HG03108 (cell line): ENCODE measurements around the gene ANKRD34C.

Experiments used
- ATAC-seq: cut with Tn5 transposase; IDR thresholded peaks from one replicate; pipeline ENCODE4 v1.9.1; 2021; ENCODE audit warnings: moderate library complexity; ENCODE audit not compliant: unreplicated experiment

The ANKRD34C gene

DNA sequence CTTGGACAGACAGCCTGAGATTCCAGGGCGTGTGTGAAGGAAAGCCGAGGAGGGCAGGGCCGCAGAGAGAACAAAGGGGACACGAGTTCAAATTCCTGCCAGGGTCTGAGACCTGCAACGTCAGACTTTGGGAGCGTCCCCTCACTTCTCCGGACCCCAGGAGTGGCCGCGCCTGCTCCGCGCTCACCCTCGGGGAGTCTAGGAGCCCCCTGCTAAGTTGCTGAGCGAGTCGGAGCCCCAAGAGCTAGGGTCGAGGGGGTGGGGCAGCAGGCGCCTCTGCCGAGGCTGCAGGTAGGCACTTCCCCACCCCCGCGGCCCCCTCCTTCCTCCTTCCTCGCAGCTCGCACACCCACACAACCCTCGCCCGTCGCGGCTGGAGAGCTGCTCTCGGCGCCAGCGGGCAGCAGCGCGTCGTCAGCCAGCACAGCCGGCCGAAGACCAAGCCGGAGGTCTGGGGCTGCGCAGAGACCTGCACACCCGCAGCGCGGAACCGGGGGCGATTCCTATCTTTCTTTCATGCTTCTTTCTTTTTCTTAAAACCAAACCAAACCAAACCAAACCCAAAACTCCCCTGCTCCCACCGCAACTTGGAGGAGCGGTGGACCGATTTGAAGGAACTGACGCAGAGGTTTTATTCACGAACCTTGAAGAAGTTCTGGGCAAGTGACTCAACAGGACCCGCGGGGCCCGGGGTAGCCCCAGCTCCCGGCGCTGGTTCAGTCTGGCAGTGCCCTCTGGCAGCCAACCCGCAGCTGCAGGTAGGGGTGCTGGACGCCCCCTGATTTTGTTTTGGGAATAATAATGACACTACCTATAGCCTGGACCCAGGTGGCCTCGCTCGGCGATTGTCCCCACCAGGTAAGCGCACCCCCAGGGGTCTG, at the start of gene ANKRD34C:
Gene ANKRD34C (plus strand): TSS at position 352 of the 881 bp plus-strand sequence. CDS start 10,563 bp downstream, outside the sequence.
- ATAC-seq = no peak

DNA sequence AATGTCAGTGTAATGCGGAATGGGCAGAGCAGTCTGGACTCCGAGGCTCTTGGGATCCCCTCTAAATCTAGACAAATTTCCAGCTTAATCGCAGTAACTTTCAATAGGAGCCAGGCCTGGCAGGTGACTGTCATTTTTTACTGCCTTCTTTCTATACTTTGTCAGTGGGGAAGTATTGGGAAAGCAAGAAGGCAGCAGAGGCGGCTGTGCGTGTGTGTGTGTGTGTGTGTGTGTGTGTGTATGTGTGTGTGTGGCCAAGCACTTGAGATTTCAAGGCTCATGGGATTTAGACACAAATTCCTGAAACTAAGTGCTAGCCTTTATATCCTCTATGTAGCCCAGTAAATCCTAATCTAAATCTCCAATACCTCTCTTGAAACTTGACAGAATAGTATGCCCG, 49.3 kb upstream of the ANKRD34C start:
- no peak for ATAC-seq

DNA sequence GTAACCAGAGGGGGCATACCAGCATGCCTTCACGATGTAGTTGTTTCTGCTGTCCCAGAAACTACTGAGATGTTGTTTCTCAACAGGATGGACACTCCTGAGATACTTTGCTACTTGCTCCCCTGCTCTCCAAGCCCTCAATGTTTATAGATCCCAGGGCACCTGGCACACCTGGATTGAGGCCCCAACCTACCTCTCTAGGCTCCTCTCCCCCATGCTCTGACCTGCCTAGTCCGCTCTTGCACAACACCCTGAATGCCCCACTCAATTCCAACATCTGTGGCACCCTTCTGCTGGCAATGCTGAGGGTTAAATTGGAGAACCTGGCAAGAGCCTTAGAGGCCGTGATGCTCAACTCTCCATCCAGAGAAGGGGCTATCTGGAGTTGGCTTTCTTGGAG, 42.5 kb upstream of the ANKRD34C start:
- no peak for ATAC-seq

DNA sequence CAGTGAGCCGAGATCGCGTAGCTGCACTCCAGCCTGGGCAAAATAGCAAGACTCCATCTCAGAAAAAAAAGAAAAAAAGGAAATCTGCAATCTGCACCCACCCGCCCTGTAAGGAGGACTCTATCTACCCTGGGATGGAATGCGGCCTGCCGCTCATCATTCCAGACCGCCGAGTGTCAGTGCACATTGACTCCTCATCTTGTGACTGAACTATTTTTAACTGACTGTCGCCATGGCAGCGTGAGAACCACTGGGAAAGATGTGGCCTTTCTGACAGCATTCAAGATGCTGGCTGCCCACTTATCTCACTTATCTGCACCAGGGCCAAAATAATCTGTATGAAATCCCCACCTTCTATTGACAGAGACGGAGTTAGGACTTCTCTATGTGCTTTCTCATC, 38.8 kb upstream of the ANKRD34C start:
- ATAC-seq = no peak

DNA sequence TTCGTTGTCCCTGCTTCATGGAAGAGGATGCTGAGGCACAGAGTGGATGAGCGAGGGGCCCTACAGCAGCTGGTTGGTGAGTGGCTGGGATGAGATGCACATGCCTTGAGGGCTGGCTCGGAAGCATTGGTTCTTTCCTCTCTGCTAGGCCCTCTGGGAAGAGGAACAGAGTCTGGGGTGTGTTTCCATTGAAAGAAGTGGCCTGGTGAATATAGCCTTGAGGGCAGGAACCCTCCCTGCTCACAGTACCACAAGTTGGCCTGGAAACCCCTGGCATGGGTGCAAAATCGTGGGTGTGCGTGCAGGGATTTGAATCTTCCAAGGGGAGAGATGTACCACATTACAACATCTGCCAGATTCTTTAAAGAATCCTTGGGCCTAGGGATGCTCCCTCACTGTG, 37.6 kb upstream of the ANKRD34C start:
- no peak for ATAC-seq

DNA sequence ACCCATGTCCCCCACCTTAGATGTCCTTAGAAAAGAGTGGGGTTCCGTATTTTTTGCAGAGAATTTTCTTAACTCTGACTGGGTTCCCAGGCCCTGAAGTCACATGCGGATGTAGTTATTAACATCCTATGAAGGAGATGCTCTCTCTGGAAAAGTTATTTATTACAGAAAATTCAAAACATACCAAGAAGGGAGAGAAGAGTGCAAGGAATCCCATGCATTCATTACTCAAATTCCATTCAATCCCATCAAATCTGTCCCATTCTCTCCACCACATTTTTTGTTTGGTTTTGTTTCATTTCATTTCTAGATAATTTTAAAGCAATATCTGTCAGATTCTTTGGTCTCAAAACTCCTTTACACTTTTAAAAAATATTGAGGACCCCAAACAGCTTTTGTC, 34.3 kb upstream of the ANKRD34C start:
- no peak for ATAC-seq

DNA sequence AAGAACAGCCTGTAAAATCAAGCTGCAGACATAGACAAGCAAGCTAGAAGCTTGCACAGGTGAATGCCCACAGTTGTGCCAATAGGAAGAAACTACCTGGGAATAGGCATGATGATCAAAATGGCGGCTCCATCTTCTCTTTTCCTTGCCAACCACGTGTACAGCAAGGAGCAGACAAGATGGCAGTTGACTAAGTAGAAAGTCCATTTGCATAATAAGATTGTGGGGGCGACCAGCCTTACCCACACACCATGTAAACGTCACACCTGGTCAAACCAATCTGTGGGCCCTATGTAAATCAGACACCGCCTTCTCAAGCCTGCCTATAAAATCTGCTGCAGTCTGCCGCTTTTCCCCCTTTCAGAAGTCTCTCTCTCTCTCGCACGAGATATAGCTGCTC, 25.1 kb upstream of the ANKRD34C start:
- ATAC-seq = no peak

DNA sequence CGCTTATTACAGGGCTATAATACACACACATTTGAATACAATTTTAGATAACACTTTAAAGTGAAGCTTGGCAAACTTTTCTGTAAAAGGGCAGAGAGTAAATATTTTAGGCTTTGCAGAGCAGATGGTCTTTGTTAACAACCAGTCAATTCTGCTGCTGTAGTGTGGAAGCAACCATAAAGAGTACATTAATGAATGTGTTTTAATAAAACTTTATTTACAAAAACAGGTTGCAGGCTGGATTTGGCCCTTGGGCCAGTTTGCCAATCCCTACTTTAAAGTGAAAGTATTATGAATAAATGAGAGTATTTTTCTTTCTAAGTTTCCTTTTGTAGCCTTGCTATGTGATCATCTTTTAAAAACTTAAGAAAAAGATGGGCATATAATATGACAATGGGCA, 20.7 kb upstream of the ANKRD34C start:
- ATAC-seq = no peak

DNA sequence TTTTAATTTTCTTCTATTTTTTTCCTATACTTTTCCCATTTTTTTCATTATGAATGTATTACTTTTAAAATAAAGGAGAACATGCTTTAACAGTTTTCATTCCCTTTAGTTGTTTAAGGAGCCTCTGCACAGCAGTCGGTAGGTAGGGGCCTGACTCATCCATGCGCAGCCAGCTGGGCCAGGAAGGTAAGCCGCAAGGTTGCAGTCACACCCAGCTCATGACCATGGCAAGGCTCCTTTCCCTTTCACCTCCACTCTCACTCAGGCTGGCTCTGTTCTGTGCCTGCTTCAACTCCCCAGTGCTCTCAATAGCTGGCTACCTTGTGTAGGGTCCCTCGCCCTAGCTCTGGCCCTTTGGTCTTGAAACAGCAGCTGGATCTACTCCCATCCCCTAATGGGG, 17.4 kb upstream of the ANKRD34C start:
- ATAC-seq = no peak

DNA sequence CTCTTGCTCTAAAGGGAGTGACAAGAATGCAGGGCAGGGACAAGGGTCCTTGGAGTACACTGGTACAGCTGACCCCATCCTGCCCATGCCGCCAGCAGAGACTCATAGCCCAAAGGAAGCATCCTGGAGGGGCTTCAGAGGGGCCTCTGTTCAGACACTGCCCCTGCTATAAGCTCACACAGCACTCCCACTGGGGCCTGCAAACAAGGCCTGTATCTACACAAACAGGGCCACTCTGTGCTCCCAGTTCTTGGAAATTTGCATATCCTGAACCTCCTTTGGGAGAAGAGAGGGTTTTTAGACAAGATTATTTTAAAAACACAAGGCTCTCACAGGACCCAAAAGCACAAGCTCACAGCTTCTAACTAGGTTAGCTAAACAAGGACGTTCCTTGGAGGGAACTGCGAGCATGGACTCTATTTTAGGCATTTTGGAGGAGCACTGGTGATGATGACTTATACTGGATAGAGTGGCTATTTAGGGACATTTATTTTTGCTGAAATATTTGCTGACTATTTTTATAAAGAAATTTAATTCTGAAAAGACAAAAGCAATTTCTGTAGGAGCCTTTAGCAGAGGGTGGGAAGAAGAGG, 16.4 kb upstream of the ANKRD34C start:
- ATAC-seq = no peak

DNA sequence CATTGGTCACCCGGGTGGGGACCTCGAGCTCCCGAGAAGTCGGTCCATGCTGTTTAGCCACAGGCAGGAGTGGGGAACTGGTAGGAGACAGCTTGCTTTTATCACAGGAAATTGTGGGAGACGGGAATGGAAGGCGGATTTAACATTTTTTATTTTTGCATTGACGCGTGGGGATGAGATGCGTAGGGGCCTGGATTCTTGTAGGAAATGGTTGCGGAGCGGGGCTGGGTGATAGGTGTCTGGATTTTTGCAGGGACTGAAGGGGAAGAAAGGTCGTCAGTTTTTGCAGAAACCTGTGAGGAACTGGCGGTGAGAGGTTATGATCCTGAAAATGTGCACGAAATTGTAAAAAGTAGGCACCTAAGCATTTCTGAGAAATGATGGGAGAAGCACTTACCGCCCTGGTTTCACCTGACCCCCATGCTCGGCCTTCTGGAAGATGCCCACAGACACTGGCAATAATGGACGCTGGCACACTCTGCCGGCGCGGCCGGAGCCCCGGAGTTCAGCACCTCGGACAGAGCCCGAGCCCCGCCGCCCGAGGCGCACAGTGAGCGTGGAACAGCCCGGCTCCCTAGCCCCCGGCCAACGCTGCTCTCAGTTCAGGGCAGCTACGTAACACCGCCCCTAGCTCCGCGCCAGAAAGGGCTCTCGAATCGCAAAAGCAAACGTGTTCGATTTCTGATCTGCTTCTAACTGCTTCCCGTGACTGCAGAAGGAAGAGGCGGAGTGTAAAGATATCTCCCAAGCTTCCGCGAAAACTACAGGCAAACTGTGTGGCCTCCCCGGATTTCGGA, 928 bp downstream of the ANKRD34C start:
- ATAC-seq = no peak

DNA sequence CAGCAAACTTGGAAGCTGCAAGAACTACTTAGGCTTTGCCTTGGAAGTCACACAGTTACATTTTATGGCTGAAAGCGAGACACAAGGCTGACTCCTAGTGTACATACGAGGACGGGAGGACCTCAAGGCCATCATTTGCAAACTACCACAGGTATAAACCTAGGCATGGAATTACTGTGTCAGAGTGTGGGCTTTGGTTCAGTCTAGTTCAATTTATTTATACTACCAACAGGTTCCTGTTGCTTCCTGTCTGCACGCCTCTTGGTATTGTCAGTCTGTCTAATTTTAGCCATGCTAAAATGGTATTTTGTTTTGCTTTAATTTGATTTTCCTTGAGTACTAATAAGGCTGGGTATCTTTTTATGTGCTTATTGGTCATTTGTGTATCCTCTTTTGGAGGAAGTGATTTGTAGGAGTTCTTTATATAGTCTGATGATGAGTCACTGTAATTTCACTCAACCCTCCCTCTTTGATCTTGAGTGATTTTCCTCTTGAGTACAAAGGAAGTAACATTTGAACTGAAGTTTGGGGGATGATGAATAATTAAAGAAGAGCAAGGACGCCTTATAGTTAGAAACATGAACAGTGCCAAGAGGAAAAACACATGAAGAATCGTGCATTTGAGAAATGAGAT, 8.2 kb downstream of the ANKRD34C start:
- no peak for ATAC-seq

DNA sequence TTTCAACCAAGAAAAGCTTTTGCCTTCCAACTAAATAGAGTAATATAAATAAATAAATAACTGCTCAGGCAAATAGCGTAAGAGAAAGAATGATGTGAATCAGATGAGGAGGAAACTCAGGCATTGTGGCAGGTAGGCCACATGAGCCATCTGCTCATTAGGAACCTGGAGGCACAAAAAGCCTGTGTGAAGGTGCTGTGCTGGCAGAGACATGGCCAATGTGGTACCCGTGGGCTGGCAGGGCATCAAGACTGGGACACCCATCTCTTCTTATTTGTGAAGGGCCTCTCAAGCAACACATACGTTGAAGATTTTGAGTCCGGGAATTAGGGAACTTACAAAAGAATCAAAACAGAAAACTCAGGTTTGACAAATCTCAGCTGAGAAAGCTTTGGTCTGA, 9.5 kb downstream of the ANKRD34C start:
- ATAC-seq = no peak

DNA sequence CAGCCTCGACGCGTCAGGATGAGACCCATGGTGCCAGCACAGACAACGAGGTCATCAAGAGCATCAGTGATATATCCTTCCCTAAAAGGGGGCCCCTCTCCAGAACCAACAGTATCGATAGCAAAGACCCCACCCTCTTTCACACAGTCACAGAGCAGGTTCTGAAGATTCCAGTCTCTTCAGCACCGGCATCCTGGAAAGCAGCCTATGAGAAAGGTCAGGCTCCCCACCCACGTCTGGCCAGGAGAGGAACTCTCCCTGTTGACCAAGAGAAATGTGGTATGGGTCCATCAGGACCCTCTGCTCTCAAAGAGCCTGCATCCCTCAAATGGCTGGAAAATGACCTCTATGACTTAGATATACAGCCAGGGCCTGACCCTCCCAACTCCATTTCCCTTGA, 11.6 kb downstream of the ANKRD34C start:
- no peak for ATAC-seq

DNA sequence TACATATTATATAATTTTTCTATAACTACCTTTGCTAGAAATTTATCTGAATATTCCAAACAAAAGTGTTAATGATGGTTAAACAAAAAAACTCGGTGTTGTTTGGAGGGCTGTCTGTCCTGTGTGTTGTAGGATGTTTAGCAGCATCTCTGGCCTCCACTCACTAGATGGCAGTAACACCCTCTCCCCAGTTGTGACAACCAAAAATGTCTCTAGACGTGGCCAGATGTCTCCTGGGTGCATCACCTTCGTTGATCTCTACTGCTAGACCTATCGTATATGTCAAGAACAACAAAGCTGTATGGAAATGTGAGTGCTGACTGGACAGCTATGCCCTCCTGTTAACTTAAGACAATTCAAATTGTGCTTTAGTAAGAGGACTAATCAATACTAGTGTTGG, 14.1 kb downstream of the ANKRD34C start:
- ATAC-seq = no peak

DNA sequence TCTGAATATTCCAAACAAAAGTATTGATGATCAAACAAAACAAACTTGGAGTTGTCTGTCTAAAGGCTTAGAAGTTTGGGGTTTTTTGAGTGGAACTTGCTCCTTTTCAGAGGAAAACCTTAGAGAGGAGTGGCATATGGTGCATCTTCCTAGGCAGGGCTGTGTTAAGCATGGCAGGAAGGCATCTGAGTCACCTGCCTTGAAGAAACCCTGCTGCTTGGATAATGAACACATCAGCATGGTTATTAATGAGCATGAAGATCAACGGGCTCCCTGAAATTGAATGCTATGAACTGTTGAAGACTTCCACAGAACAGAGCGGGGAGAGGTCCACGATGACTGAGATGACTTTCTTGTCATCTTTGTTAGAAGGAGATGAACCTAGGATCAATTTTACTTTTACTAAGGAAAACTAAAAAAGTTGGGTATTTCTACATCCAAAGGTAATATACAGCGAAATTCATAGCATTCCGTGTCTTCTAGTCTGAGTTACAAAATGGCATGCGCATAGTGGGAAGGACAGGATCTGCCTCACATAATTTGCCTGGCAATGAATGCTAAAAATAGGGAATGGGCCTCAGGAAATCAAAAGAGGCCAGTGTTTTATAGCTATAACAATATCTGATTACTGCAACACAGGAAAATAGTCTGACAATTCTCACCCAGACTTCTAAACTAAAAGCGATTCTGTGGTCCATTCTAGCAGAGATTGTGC, 16.8 kb downstream of the ANKRD34C start:
- no peak for ATAC-seq

DNA sequence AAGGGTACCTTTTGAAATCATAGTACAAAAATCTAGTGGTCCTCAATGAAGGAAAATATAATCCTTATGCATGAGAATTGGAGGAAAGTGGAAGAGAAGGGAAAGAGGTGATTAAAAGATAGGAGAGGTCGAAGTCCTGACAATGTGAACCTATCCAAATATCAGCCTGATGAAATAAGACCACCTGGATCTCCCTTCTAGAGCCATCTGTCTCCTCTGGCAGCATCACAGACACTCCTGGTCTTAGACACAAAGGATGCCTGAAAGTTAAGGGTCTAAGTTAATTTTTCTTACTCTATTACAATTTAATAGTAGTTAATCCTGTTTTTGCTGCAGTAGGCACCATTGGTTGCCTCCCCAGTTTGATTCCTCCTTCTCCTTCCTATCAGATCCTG, 17.3 kb downstream of the ANKRD34C start:
- ATAC-seq = no peak

DNA sequence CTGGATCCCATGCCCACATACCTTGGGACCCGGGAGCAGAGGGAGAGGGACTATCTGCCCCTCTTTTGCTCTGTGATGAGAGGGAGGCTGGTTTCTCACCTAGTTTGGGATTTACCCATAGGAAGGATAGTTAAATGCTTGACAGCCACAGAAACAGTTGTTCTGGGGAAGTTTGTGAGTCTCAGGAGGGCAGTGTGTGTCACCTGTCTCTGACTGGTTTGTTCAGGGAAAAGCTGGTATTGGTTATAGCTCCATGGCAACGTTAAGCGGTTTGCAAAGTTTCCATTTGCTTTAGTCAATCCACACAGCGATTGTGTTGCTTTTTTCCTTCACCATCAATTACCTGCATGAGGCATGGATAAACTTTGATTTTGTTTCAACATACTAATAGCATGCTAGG, 24.7 kb downstream of the ANKRD34C start:
- no peak for ATAC-seq

DNA sequence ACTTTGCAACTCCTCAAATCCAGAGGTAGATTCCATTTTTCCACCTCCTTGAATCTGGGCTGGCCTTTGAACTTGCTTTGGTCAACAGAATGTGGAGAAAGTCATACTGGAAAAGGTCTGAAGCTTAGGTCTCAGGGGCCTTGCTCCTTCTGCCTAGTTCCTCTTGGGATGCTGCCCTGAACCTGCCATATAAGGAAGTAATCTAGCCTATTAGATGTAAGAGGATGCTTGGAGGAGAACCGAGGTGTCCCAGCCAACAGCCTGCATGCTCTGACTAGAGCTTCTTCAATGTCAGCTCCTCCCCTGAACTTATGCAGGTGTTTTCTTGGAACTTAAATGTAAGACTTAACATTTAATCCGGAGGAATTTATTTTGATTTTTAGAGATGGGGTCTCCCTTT, 26.4 kb downstream of the ANKRD34C start:
- no peak for ATAC-seq

DNA sequence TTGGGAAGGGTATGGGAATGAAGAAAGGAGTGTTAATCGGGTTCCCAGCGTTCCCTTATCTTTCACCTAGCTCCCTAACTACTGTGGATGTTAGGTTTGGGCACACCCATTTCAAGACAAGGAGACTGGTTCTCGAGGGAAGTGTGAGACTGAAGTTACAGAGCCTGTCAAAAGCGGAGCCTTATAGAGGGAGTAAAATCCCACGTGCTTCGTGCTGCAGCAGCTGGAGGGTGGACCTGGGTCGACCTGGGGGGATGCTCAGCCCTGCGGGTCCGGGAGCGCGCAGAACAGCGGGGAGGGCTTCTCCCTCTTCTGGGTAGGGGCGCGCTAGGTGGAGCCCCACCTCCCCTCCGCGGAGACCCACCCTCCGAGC, 28.1 kb downstream of the ANKRD34C start:
- peak; percentile 22 for ATAC-seq
